CD4-positive, alpha-beta T cell treated with Interleukin-4 for 1 hour (primary cell): ENCODE data around the gene CRYBA4.

Source experiments
- DNase-seq, 2 donors: peaks; one replicate each; pipeline ENCODE4 v3.0.0-alpha.2; 2020 to 2022

The CRYBA4 gene

GRCh38 chr22:26629988-26630761, 8.4 kb downstream of the CRYBA4 start:
- DNase-seq = no peak

- DNase-seq = no peak
Observed at GRCh38 chr22:26631282-26631681, 9.5 kb downstream of the CRYBA4 start.

- DNase-seq = no peak
Observed at GRCh38 chr22:26632422-26633155, 10.8 kb downstream of the CRYBA4 start.

GRCh38 chr22:26634189-26634588, 12.4 kb downstream of the CRYBA4 start:
- no peak for DNase-seq

GRCh38 chr22:26635117-26635516, 13.4 kb downstream of the CRYBA4 start:
- no peak for DNase-seq

- DNase-seq = no peak
Observed at GRCh38 chr22:26636296-26636695, 14.5 kb downstream of the CRYBA4 start.

GRCh38 chr22:26642465-26643417, 21.0 kb downstream of the CRYBA4 start:
- DNase-seq = peak; percentile 65 to 77

- no peak for DNase-seq
Observed at GRCh38 chr22:26643418-26644100, 21.8 kb downstream of the CRYBA4 start.

- no peak for DNase-seq
Observed at GRCh38 chr22:26646158-26646557, 24.4 kb downstream of the CRYBA4 start.

GRCh38 chr22:26648011-26648497, 26.3 kb downstream of the CRYBA4 start:
- peak; percentile 31 to 43 for DNase-seq

GRCh38 chr22:26648528-26649388, 27.0 kb downstream of the CRYBA4 start:
- DNase-seq = peak in 1 of 2 donors; percentile 31

GRCh38 chr22:26650722-26651421, 29.1 kb downstream of the CRYBA4 start:
- DNase-seq = no peak

GRCh38 chr22:26651815-26652214, 30.1 kb downstream of the CRYBA4 start:
- no peak for DNase-seq

GRCh38 chr22:26656891-26657851, 35.4 kb downstream of the CRYBA4 start, which contains the start of gene MIAT:
Gene MIAT (plus strand): TSS chr22:26657588.
- DNase-seq = peak; percentile 60 to 72

GRCh38 chr22:26658161-26658560, 36.4 kb downstream of the CRYBA4 start:
- DNase-seq = no peak

- peak; percentile 66 to 67 for DNase-seq
Observed at GRCh38 chr22:26658671-26659478, 37.1 kb downstream of the CRYBA4 start.

- no peak for DNase-seq
Observed at GRCh38 chr22:26660356-26660755, 38.6 kb downstream of the CRYBA4 start.

- no peak for DNase-seq
Observed at GRCh38 chr22:26660961-26661578, 39.3 kb downstream of the CRYBA4 start.
